ENCODE results near the gene CES5A.

- TF ChIP-seq CTCF (IDR thresholded peaks at IDR 0.05): no peak
- TF ChIP-seq POLR2A (IDR thresholded peaks at IDR 0.05): no peak
- no peak for TF ChIP-seq EP300 (IDR thresholded peaks at IDR 0.05)
Measured at GRCh38 chr16:55824473-55825000, 50.6 kb downstream of the CES5A start.
